Measurements from ENCODE around the gene KIAA0586.

GRCh38 chr14:58479975-58480374, 52.5 kb downstream of the KIAA0586 start:
- TF ChIP-seq REST (IDR thresholded peaks at IDR 0.05; ENCODE audit: low read depth): no peak
- TF ChIP-seq CTCF (IDR thresholded peaks at IDR 0.05 in 2 of 3, conservative IDR thresholded peaks at IDR 0.05 in 1 of 3; ENCODE audit: borderline replicate concordance in 1 of 3, insufficient read depth in 1 of 3, low read depth in 2 of 3, low read length in 2 of 3): no peak
- TF ChIP-seq EZH2 (IDR thresholded peaks at IDR 0.05): no peak
- no peak for TF ChIP-seq RAD21 (IDR thresholded peaks at IDR 0.05; ENCODE audit: low read depth)
- no peak for TF ChIP-seq SIN3A (IDR thresholded peaks at IDR 0.05; ENCODE audit: low read depth)
- no peak for TF ChIP-seq SP1 (IDR thresholded peaks at IDR 0.05; ENCODE audit: low read depth)
- no peak for TF ChIP-seq POLR2AphosphoS5 (IDR thresholded peaks at IDR 0.05; ENCODE audit: low read depth, low read length)
- no peak for TF ChIP-seq POLR2A (IDR thresholded peaks at IDR 0.05; ENCODE audit: borderline replicate concordance, extremely low read depth, insufficient read depth, insufficient read length)

Data from HCT116 (cell line).